Central memory CD8-positive, alpha-beta T cell (primary cell): ENCODE data around the gene FGGY.
"Not testable (repeated sequence)": the region's sequence is repeated elsewhere in the genome, so short reads cannot be mapped to it uniquely, and the experiment has no call there.

Experiments
- ATAC-seq: fragments of 150-1000 bp; cut with Tn5 transposase; replicated peaks from 2 replicates; pipeline ENCODE4 v1.10.0; 2022; ENCODE audit warnings: mild to moderate bottlenecking, moderate FRiP score, moderate number of reproducible peaks; ENCODE audit not compliant: poor library complexity, severe bottlenecking; ENCODE audit errors: extremely low read depth
- DNase-seq, 2 donors: peaks; one replicate each; pipeline ENCODE4 v3.0.0; 2021; ENCODE audit warnings: low spot score in 2 of 2
- H3K27ac Mint-ChIP-seq: one replicate; pipeline ENCODE4 v1.8.0; 2022; ENCODE audit warnings: low read depth, mild to moderate bottlenecking, moderate library complexity, mixed read lengths
- H3K27me3 Mint-ChIP-seq: one replicate; pipeline ENCODE4 v1.8.0; 2022; ENCODE audit warnings: mixed read lengths
- H3K36me3 Mint-ChIP-seq: one replicate; pipeline ENCODE4 v1.8.0; 2022; ENCODE audit warnings: mild to moderate bottlenecking, moderate library complexity, mixed read lengths; ENCODE audit not compliant: insufficient read depth
- H3K4me1 Mint-ChIP-seq: one replicate; pipeline ENCODE4 v1.8.0; 2022; ENCODE audit warnings: mixed read lengths
- H3K4me3 Mint-ChIP-seq: one replicate; pipeline ENCODE4 v1.8.0; 2022; ENCODE audit warnings: mild to moderate bottlenecking, moderate library complexity, mixed read lengths
- H3K9me3 Mint-ChIP-seq: one replicate; pipeline ENCODE4 v1.8.0; 2022; ENCODE audit warnings: mixed read lengths

Gene FGGY

DNA sequence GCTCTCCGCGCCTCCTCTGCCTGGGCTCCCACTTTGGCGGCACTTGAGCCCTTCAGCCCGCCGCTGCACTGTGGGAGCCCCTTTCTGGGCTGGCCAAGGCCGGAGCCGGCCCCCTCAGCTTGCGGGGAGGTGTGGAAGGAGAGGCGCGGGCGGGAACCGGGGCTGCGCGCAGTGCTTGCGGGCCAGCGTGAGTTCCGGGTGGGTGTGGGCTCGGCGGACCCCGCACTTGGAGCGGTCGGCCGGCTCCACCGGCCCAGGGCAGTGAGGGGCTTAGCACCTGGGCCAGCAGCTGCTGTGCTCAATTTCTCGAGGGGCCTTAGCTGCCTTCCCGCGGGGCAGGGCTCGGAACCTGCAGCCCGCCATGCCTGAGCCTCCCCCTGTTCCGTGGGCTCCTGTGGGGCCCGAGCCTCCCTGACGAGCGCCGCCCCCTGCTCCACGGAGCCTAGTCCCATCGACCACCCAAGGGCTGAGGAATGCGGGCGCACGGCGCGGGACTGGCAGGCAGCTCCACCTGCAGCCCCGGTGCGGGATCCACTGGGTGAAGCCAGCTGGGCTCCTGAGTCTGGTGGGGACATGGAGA, 175.2 kb downstream of the FGGY start:
- H3K9me3 Mint-ChIP-seq, H3K4me3 Mint-ChIP-seq, H3K27me3 Mint-ChIP-seq, H3K27ac Mint-ChIP-seq, ATAC-seq, H3K36me3 Mint-ChIP-seq, DNase-seq, H3K4me1 Mint-ChIP-seq: not testable (repeated sequence)

DNA sequence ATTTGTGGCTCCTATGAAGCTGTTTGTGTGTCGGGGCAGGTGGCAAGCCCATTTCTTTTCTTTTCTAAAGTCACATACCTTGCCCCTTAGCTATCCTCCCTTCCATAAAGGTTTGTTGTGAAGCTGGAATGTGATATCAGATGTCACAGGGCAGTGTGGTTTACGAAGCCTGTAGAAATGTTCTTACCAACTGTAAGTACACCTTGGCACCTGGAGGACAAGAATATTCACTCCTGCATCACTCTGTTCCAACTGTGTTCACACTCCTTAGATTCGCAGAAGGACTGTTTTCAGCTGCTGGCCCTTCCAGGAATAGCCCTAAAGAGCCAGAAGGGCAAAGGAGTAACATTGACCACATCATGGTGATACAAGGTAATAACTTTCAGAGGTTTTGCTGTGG, 176.9 kb downstream of the FGGY start:
- Mint-ChIP-seq H3K4me1 (no peaks in the 10 kb centered on the region), H3K27me3 (no peaks in the 10 kb centered on the region), H3K36me3 (peaks cover 3% of the 10 kb centered on the region), H3K4me3 (no peak overlapping the region), H3K9me3 (peaks cover 5% of the 10 kb centered on the region), H3K27ac (no peak overlapping the region)
- no peak for ATAC-seq
- DNase-seq, result no peak

DNA sequence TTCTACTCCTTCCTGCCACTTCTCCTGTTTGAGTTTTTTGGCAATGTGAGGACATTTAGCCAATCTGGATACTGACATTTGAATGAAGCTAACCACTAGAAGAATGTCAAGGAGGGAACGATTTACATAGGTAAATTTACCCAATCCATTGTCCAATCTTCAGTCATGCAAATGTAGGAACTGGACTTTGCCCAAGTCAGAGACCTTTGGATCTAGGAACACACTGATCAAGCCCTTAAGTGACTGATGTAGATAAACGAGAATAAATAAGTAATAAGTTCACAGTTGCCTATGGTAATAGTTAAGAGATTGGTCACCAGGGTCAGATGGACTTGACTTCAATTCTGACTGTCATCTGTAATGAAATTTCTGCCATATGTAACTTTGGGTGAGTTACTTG, 177.6 kb downstream of the FGGY start:
- H3K27me3 Mint-ChIP-seq, result no peaks in the 10 kb centered on the region
- H3K4me3 Mint-ChIP-seq, result no peak overlapping the region
- no peak overlapping the region for H3K27ac Mint-ChIP-seq
- H3K4me1 Mint-ChIP-seq, result no peaks in the 10 kb centered on the region
- H3K9me3 Mint-ChIP-seq, result peaks cover 4% of the 10 kb centered on the region
- H3K36me3 Mint-ChIP-seq, result peaks cover 3% of the 10 kb centered on the region
- ATAC-seq (no peak), DNase-seq (no peak)

DNA sequence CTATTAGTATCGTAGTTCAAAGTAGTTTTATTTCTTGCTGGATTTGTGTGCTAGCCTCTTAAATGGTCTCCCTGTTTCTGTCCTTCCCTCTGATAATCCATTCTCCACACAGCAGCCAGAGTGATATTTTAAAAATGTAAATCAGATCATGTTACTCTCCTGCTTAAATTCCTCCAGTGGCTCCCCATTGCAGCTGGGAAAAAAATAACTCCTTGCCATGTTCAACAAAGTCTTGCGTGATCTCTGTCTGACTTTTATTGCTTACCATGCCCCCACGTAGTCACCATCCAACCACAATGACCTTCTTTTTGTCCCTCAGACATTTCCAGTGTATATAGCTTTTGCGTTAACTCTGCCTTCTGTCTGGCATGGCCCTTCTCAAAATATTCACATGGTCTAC, 178.8 kb downstream of the FGGY start:
- ATAC-seq, result no peak
- H3K4me1 Mint-ChIP-seq, result no peaks in the 10 kb centered on the region
- H3K36me3 Mint-ChIP-seq, result peaks cover 3% of the 10 kb centered on the region
- no peak for DNase-seq
- H3K4me3 Mint-ChIP-seq, result no peak overlapping the region
- H3K9me3 Mint-ChIP-seq, result no peaks in the 10 kb centered on the region
- H3K27me3 Mint-ChIP-seq, result no peaks in the 10 kb centered on the region
- no peak overlapping the region for H3K27ac Mint-ChIP-seq

DNA sequence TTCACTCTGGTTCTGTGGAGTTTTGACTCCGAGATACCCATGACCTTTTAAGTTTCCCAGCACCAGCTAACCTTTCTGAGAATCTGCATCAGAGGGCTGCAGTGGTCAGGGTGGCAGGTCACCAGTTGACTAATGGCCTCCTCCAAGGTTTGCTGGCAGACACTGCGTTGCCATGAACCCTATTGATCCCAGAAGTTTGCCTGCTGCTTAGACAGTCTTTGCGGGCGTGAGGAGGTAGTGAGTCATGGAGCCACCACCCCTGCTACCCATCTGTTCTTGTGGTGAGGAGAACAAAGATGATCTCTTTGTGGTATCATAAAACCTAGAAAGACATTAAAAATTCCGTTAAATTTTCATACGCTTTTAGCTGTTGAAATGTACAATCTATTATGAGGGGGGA, 180.4 kb downstream of the FGGY start:
- no peaks in the 10 kb centered on the region for H3K27me3 Mint-ChIP-seq
- ATAC-seq (no peak), DNase-seq (no peak)
- H3K36me3 Mint-ChIP-seq, result peaks cover 3% of the 10 kb centered on the region
- no peaks in the 10 kb centered on the region for H3K4me1 Mint-ChIP-seq
- H3K27ac Mint-ChIP-seq, result no peak overlapping the region
- no peaks in the 10 kb centered on the region for H3K9me3 Mint-ChIP-seq
- H3K4me3 Mint-ChIP-seq, result no peak overlapping the region

DNA sequence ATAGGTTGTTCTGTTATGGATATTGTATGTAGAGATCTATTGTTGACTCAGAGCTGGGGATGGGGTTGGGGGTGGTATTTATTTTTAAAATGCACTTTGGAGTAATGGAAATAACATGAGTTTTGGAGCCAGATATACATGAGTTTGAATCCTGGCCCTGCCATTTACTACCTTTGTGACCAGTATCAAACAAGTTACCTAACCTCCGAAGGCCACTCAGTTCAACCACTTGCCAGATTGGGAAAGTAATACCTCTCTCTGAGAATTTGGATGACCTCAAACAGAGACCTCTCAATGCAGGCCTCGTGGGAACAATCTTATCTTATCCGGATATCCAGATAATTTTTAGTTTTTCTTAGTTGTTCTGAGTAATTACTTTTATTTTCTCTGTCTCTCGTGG, 181.0 kb downstream of the FGGY start:
- Mint-ChIP-seq H3K27me3 (no peaks in the 10 kb centered on the region), H3K4me1 (no peaks in the 10 kb centered on the region), H3K4me3 (no peak overlapping the region), H3K27ac (no peak overlapping the region), H3K36me3 (peaks cover 3% of the 10 kb centered on the region), H3K9me3 (no peaks in the 10 kb centered on the region)
- DNase-seq, result no peak
- no peak for ATAC-seq

DNA sequence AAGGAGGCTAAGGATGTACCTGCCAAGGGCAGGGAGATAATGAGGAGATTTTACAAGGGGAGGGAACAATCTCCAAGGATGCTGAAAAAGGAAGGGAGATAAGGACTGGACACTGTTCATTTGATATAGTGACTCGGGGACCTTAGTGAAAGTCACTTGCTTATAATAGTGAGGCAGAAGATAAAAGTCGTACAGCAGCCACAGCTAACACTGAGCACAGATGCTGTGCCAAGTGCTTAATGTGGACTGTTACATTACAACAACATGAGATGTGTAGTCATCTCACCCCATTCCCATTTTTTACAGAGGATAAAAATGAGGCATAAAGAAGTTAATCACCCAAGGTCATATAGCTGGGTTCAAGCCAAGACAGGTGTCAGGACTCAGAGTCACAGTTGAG, 181.9 kb downstream of the FGGY start:
- Mint-ChIP-seq H3K9me3 (no peaks in the 10 kb centered on the region), H3K4me1 (no peaks in the 10 kb centered on the region), H3K27ac (no peak overlapping the region), H3K27me3 (no peaks in the 10 kb centered on the region), H3K36me3 (no peaks in the 10 kb centered on the region), H3K4me3 (no peak overlapping the region)
- ATAC-seq (no peak), DNase-seq (no peak)

DNA sequence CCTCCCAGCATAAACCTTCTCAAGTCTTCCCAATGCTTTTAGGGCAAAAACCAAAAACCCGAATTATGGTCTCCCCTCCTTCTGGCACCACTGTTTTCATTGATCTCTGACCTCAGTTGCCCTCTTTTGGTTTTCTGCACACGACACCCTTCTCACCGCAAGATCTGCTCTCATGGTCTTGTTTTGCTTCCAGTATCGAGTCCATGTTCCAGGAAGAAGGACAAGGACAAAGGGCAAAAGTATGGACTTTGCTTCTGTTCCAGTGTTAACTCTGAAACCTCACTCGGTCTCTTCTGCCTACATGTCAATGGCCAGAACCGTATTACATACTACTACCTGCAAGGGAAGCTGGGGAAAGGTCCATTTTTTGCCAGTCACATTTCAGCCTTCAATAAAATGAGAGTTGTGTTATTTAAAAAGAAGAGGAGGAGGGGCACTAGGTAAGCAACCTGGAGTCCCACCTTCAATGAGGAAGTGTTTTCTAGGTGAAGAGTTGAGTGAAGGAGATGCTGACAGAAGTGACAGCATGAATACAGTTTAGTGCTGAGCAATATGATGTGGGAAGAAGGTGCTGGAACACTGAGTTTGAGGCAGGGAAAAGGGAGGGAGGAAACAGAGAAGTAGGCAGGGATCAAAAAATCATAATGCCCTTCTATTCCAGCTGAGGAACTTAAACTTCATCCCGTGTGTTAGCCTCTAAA, 183.4 kb downstream of the FGGY start:
- DNase-seq, result no peak
- H3K36me3 Mint-ChIP-seq, result no peaks in the 10 kb centered on the region
- no peak overlapping the region for H3K27ac Mint-ChIP-seq
- no peaks in the 10 kb centered on the region for H3K4me1 Mint-ChIP-seq
- H3K9me3 Mint-ChIP-seq, result no peaks in the 10 kb centered on the region
- H3K4me3 Mint-ChIP-seq, result no peak overlapping the region
- H3K27me3 Mint-ChIP-seq, result no peaks in the 10 kb centered on the region
- no peak for ATAC-seq

DNA sequence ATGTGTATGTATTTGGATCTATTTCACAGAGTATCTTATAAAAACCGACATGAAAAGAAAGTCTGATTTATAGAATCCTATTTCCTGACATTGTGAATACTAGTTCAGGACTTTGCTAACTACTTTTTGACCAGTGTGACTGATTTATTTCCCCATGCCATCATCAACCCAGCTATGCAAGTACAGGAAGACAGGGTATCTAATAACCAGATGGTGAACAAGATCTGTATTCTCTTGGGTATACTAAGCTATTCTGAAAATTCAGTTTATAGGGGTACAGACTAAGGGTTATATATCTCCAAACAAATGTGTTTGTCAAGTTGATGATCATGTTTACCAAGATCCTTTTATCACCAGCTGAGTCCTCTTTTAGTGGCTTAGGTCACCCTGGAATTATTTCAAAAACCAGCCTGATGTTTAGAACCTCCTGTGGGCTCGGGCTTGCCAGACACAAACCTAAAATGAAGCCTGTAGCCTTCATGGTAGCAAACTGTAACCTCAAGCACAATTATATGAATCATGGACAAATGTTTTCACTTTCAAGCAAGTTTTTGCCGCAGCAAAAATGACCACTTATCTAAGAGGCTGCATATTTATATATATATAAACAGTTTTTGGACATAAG, 185.1 kb downstream of the FGGY start:
- ATAC-seq (no peak), DNase-seq (no peak)
- no peaks in the 10 kb centered on the region for H3K4me1 Mint-ChIP-seq
- no peaks in the 10 kb centered on the region for H3K27me3 Mint-ChIP-seq
- no peak overlapping the region for H3K4me3 Mint-ChIP-seq
- H3K36me3 Mint-ChIP-seq, result no peaks in the 10 kb centered on the region
- H3K27ac Mint-ChIP-seq, result no peak overlapping the region
- H3K9me3 Mint-ChIP-seq, result no peaks in the 10 kb centered on the region

DNA sequence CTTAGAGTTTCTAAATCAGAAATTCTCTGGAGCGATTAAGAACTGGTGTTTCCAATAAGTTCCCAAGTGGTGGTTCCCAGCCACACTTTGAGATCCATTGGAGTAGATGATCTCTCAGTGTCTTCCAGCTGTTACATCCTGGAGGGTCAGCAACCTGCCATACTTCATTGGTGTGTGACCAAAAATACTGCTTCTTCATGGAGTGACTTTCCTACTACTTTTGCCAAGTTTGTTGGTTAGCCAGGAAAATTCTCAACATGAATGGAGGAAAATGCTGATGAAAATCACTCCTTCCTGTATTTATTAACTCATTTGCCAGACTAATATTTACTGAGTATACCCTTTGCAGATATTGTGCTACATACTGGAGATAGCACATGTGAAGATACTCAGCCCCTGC, 186.1 kb downstream of the FGGY start:
- no peak overlapping the region for H3K27ac Mint-ChIP-seq
- peaks cover 4% of the 10 kb centered on the region for H3K4me1 Mint-ChIP-seq
- DNase-seq, result no peak
- H3K4me3 Mint-ChIP-seq, result no peak overlapping the region
- no peaks in the 10 kb centered on the region for H3K36me3 Mint-ChIP-seq
- H3K27me3 Mint-ChIP-seq, result no peaks in the 10 kb centered on the region
- ATAC-seq, result no peak
- no peaks in the 10 kb centered on the region for H3K9me3 Mint-ChIP-seq

DNA sequence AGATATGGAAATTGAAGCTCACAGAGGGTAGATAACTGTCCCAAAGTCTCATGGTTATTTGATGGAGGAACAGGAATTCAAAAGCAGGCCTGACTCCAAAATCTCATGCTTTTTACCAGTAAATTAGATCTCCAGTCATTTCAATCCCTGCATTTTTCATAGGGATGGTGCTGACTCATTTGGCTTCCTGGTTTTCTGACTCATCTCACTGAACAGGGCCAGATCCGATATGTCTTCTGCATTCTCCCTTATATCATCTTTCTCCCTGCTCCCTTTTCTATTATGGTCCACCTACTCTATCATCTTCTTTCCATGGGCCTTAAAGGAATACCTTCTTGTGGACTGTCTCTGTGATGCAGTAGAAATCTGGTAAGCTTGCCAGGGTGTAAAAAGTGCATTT, 187.2 kb downstream of the FGGY start:
- no peaks in the 10 kb centered on the region for H3K36me3 Mint-ChIP-seq
- H3K27ac Mint-ChIP-seq, result no peak overlapping the region
- peaks cover 4% of the 10 kb centered on the region for H3K4me1 Mint-ChIP-seq
- no peaks in the 10 kb centered on the region for H3K27me3 Mint-ChIP-seq
- DNase-seq (no peak), ATAC-seq (no peak)
- H3K9me3 Mint-ChIP-seq, result no peaks in the 10 kb centered on the region
- no peak overlapping the region for H3K4me3 Mint-ChIP-seq

DNA sequence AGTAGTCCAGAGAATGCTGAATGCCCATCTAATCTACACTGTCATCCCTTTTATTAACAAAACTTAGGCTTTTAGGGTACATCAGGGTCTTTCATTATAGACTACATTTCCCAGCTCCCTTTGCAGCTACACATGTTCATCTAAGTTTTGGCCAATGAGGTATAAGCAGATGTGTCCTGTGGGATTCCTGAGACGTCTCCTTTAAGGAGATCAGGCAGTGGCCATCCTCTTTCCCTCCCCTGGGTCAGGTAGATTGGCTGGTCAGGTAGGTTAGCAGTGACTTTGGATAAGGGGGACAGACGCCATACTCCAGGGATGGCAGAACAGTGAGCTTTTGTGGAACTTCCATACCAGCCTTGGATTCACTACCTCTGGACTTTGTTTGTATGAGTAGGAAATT, 188.3 kb downstream of the FGGY start:
- no peak for DNase-seq
- no peaks in the 10 kb centered on the region for H3K9me3 Mint-ChIP-seq
- H3K27me3 Mint-ChIP-seq, result no peaks in the 10 kb centered on the region
- H3K4me1 Mint-ChIP-seq, result peaks cover 4% of the 10 kb centered on the region
- no peaks in the 10 kb centered on the region for H3K36me3 Mint-ChIP-seq
- no peak for ATAC-seq
- no peak overlapping the region for H3K4me3 Mint-ChIP-seq
- H3K27ac Mint-ChIP-seq, result no peak overlapping the region

DNA sequence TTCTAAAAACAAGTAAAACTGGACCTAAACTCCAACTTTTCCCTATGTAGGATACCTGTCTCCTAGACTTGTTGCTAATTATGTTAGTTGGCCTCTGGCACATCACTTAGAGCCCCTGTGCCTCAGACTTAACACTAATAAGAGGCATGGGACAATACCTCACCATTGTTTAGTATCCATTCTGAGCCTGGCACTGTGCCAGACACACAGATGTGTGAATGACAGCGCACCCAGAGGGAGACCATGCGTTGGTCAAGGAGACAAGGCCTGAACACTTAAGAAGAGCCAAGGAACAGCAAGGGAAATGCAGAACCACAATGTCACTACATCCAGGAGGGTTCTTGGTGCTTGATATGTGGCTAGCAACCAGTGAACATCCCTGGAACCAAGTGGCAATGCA, 189.1 kb downstream of the FGGY start:
- Mint-ChIP-seq H3K4me1 (peaks cover 4% of the 10 kb centered on the region), H3K9me3 (no peaks in the 10 kb centered on the region), H3K4me3 (no peak overlapping the region), H3K36me3 (no peaks in the 10 kb centered on the region), H3K27ac (no peak overlapping the region), H3K27me3 (no peaks in the 10 kb centered on the region)
- ATAC-seq, result no peak
- DNase-seq, result no peak
